Measurements from ENCODE around the gene CFAP119.
"Not testable (repeated sequence)": the region's sequence is repeated elsewhere in the genome, so short reads cannot be mapped to it uniquely, and the experiment has no call there.

The CFAP119 gene

DNA sequence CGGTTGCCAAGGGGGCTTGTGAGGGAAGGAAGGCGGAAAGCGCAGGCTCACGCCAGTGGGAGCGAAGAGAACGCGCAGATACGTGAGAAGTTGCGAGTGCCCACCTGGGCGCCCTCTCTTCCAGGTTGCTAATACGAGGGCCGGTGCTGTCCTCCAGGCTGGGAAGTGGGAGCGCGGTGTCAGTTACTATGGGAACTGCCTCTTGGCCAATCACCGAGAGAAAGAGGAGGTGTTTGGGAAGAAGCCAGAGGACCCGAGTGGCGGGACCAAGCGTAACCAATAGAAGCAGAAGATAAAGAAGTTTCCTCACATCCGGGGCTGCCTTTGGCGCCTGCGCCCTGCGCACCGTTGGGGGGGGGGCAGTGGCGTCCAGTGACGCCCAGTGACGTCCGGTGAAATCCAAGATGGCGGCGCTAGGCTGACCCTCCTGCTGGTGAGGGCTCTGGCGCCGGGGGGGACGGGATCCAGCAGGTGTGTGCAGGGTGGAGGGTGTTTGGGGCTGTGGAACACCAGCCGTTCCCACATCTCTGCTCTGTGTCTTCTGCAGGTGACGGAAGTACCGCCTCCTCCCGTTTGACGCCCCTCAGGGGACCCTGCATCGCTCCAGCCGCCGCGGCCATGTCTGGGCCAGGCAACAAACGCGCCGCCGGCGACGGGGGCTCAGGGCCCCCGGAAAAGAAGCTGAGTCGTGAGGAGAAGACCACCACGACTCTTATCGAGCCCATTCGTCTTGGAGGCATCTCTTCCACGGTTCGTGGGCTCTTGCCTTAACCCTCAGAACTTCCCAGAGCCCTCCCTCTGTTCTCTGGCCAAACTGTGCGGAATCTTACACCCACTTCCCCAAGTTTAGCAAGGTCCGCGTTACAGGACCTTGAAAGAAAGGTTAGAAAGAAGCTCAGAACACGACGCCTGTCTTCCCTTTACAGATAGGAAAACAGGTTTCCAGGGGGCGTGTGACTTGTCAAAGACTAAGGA lies at the start of gene CFAP119, which contains the start of gene RNF40:
CFAP119 (minus strand) TSS at position 135 of the 975 bp plus-strand sequence. CDS start 314 bp downstream, outside the sequence.
RNF40 (plus strand) TSS at position 395 of the 975 bp plus-strand sequence; CDS start at position 619, 224 bp downstream.
- peak; percentile 97 for DNase-seq

DNA sequence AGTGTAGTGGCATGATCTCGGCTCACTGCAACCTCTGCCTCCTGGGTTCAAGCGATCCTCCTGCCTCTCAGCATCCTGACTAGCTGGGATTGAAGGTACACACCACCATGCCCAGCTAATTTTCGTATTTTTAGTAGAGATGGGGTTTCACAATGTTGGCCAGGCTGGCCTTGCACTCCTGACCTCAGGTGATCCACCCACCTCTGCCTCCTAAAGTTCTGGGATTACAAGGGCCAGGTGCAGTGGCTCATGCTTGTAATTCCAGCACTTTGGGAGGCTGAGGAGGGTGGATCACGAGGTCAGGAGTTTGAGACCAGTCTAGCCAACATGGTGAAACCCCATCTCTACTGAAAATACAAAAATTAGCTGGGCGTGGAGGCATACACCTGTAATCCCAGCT lies 47.8 kb upstream of the CFAP119 start:
- not testable (repeated sequence) for DNase-seq

GRCh38 chr16:30808890-30809426 lies 47.1 kb upstream of the CFAP119 start:
- not testable (repeated sequence) for DNase-seq

DNA sequence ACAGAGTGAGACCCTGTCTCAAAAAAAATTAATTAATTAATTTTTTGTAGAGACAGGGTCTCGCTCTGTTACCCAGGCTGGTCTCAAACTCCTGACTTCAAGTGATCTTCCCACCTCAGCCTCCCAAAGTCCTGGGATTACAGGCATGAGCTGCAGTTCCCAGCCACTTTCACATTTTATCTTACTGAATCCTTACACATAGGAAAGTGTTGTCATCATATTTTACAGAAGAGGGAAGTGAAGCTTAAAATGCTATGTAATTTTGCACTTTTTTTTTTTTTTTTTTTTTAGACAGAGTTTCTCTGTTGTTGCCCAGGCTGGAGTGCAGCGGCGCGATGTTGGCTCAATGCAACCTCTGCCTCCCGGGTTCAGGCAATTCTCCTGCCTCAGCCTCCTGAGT lies 46.3 kb upstream of the CFAP119 start:
- DNase-seq, result no peak

DNA sequence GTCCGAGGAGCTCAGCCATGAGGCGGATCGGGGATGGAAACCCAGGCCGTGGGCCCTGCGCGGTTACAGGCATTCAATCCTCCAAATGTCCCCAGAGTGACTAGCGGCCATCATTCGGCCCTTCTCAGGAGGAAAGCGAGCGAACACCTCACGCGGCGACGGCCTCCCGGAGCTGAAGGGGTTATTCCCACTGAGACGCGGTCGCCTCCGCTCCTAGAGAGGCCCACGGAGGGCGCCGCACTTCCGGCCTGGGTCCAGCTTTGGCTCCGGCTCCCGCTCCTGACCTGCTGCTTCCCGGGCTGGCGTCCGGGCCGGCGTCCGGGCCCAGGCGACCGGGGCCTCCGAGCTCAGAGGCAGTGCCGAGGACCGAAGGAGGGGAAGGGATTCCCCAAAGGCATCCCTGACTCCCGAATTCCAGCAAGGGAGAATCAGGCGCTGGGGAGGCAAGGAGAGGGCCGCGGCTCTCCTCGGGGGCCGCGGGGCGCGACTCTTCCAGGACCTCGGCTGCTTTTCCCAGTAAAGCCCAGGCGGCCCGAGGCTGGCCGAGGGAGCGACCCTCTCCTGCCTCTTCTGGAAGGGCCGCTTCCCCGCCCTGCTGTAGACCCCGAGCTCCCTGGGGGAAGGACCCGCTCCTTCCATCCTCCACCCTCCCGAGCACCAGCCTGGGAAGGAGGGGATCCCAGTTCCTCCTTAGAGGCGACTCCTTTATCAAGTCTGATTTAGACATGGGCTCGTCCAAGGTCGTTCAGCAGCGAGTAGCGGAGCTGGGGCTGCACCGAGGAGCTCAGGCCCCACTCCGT lies 43.7 kb upstream of the CFAP119 start:
- peak; percentile 74 for DNase-seq

GRCh38 chr16:30805056-30805369 lies 43.2 kb upstream of the CFAP119 start:
- no peak for DNase-seq

GRCh38 chr16:30802936-30803335 lies 41.1 kb upstream of the CFAP119 start:
- DNase-seq, result no peak

DNA sequence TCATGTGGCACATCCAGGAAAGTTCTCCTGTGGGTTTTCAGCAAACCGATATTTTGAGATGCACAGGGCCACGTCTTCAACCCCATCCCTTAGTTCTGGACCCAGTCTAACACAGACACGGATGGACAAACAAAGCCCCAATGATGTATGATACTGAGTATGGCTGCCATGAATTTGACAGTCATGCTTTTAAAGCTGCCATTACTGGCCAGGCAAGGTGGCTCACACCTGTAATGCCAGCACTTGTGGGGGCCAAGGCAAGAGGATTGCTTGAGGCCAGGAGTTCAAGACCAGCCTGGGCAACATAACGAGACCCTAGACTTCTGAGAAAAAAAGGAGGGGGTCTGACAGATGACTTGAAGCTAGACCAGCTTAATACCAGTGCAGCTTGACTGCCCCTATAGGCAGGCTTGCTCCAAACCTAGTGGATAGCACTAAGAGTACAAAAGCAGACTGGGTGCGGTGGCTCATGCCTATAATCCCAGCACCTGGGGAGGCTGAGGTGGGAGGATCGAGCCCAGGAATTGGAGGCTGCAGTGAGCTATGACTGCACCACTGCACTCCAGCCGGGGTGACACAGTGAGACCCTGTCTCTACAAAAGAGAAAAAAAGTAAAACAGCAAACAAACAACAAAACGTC lies 35.9 kb upstream of the CFAP119 start:
- no peak for DNase-seq

GRCh38 chr16:30794634-30795033 lies 32.8 kb upstream of the CFAP119 start:
- no peak for DNase-seq

DNA sequence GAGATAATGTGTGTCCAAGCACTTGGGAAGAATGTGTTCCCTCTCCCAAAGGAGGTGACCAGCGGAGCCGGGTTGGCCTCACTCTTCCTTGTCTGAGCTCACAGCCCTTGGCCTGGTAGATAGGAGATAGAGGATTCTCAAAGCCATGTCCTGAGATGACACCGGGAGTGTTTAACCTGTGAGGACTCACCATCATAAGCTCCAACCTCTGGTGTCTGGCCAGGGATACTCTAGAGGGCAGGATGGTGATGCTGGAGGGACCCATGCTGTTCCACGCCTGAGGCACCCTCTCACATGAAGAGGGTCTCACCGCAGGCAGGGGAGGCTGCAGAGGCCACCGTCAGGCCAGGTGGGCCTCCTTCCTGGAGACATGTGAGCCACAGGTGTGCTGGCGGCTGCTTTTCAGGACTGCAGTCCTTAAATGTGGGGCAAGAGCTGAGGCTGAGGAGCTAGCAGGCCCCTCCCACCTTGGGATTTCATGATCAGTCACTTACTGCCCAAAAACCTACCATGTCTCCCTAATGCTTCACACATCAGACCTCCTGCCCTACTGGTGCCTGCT lies 31.7 kb upstream of the CFAP119 start:
- DNase-seq, result no peak

- no peak for DNase-seq
Observed at GRCh38 chr16:30787613-30788378, 25.9 kb upstream of the CFAP119 start.

GRCh38 chr16:30786936-30787612 lies 25.2 kb upstream of the CFAP119 start, which contains the start of gene ZNF629:
ZNF629 (minus strand) TSS chr16:30787205; CDS start chr16:30784482, 2,723 bp downstream.
- peak; percentile 50 for DNase-seq

- DNase-seq, result no peak
Observed at GRCh38 chr16:30786115-30786935, 24.5 kb upstream of the CFAP119 start.

GRCh38 chr16:30785126-30786106 lies 23.6 kb upstream of the CFAP119 start:
- DNase-seq, result no peak

DNA sequence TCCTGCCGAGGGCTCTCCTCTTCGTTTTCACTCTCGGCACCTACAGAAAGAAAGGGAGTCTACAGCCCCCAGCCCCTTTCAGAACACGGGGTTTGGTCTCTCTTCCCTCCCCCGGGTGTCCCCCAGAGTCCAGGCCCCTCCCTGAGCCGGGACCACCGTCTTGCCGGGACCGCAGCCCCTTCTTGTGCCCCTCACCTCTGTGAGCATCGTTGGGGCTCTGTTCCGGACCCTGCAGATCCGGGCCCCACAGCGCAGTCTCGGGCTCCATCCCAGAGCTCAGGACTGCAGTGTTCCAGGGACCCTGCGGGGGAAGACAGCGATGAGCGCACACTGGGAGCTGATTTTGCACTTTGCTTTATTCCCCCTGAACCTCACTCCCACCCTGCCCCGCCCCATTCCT lies 22.4 kb upstream of the CFAP119 start:
- no peak for DNase-seq

GRCh38 chr16:30783280-30784109 lies 21.6 kb upstream of the CFAP119 start:
- DNase-seq, result no peak

DNA sequence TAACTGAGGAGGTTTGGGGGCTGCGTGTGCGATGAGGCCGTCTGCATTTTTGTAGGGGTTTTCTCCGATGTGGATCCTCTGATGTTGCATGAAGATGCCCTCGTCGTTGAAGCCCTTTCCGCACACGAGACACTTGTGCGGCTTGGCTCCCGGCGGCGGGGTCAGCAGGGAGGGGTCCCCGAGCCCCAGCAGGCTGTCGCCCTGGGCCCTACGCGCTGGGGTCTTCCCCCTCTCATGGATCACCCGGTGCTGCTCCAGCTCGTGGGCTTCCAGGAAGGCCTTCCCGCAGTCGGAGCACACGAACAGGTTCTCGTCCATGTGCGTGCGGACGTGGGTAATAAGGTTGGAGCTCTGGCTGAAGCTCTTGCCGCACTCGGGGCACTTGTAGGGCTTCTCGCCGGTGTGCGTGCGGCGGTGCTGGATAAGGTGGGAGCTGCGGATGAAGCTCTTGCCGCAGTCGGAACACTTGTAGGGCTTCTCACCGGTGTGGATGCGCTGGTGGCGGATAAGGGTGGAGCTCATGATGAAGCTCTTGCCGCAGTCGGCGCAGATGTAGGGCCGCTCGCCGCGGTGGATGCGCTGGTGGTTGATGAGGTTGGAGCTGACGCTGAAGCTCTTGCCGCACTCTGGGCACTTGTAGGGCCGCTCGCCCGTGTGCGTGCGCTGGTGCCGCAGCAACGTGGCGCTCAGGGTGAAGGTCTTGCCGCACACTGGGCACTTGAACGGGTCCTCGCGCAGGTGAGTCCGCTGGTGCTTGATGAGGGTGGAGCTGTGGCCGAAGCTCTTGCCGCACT lies 20.8 kb upstream of the CFAP119 start:
- DNase-seq, result no peak

Measured in NCI-H1105 treated with DMSO at 0.1 percent for 48 hours (cell line).